A549 (cell line): Measurements from ENCODE around the gene ATP1B1.

ENCODE experiments used
- EP300 ChIP-seq, 2 experiments: fragments of >200 bp; sonication (Bioruptor Twin); formaldehyde crosslinking; IDR thresholded peaks; 2 replicates in 1 of 2; 3 replicates in 1 of 2; pipeline ENCODE4 v1.6.1; 2016 to 2017
- MAX ChIP-seq: IDR thresholded peaks from 2 replicates; pipeline ENCODE4 v1.6.1; 2012
- MAZ ChIP-seq: fragments of 150-350 bp; IDR thresholded peaks from 2 replicates; pipeline ENCODE4 v1.6.1; 2014; ENCODE audit warnings: antibody characterized with exemption, low read depth, low read length, borderline replicate concordance
- POLR2AphosphoS2 ChIP-seq: conservative IDR thresholded peaks from 2 replicates; pipeline ENCODE4 v1.6.1; 2012; ENCODE audit warnings: low read length, improper control_type of control experiment, inconsistent platforms
- RFX5 ChIP-seq: fragments of 450-650 bp; IDR thresholded peaks from 2 replicates; pipeline ENCODE4 v1.7.1; 2014; ENCODE audit warnings: antibody characterized with exemption, mild to moderate bottlenecking, moderate library complexity
- ZC3H11A ChIP-seq: fragments of 450-650 bp; IDR thresholded peaks from 2 replicates; pipeline ENCODE4 v1.6.1; 2014; ENCODE audit warnings: antibody characterized with exemption, mild to moderate bottlenecking
- TF ChIP-seq, protein P1 (sequence below): fragments of >200 bp; sonication (Bioruptor Twin); formaldehyde crosslinking; IDR thresholded peaks from 3 replicates; pipeline ENCODE4 v1.5.1; 2016

- TF ChIP-seq ZC3H11A (no peak), POLR2AphosphoS2 (no peak), MAX (no peak), RFX5 (no peak), EP300 (IDR thresholded peaks at IDR 0.05) (no peak), MAZ (no peak)
- TF ChIP-seq, protein P1, sequence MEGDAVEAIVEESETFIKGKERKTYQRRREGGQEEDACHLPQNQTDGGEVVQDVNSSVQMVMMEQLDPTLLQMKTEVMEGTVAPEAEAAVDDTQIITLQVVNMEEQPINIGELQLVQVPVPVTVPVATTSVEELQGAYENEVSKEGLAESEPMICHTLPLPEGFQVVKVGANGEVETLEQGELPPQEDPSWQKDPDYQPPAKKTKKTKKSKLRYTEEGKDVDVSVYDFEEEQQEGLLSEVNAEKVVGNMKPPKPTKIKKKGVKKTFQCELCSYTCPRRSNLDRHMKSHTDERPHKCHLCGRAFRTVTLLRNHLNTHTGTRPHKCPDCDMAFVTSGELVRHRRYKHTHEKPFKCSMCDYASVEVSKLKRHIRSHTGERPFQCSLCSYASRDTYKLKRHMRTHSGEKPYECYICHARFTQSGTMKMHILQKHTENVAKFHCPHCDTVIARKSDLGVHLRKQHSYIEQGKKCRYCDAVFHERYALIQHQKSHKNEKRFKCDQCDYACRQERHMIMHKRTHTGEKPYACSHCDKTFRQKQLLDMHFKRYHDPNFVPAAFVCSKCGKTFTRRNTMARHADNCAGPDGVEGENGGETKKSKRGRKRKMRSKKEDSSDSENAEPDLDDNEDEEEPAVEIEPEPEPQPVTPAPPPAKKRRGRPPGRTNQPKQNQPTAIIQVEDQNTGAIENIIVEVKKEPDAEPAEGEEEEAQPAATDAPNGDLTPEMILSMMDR = no peak
Observed at GRCh38 chr1:169132512-169133227, 26.2 kb downstream of the ATP1B1 start.
